Suprapubic skin (tissue), 4 donors: ENCODE results near the gene FNIP1.

Experiments
- CTCF ChIP-seq, 2 donors: fragments of 200-600 bp in 1 of 2; fragments of 450-650 bp in 1 of 2; sonication (generic) in 1 of 2; IDR thresholded peaks; one replicate each; pipeline ENCODE4 v1.5.1; 2016 to 2019; ENCODE audit warnings: antibody characterized with exemption in 2 of 2, mild to moderate bottlenecking in 1 of 2, moderate library complexity in 1 of 2
- POLR2A ChIP-seq, 2 donors: fragments of 450-650 bp; IDR thresholded peaks; one replicate each; pipeline ENCODE4 v1.6.1; 2017; ENCODE audit warnings: antibody characterized with exemption in 2 of 2, mild to moderate bottlenecking in 2 of 2, moderate library complexity in 2 of 2
- POLR2AphosphoS5 ChIP-seq, 3 donors: sonication (generic); formaldehyde crosslinking; IDR thresholded peaks; one replicate each; pipeline ENCODE4 v1.6.1; 2017; ENCODE audit warnings: antibody characterized with exemption in 3 of 3

- TF ChIP-seq CTCF (IDR thresholded peaks at IDR 0.05) = no peak
- TF ChIP-seq POLR2AphosphoS5 (IDR thresholded peaks at IDR 0.05) = no peak
- TF ChIP-seq POLR2A (IDR thresholded peaks at IDR 0.05) = no peak
These were observed 166.4 kb downstream of the FNIP1 start for GRCh38 chr5:131630208-131630962.
